H9 (cell line): ENCODE data around the gene ANKRD52. TPM values are rescaled to one million over a fixed set of nuclear protein-coding genes. Genes with fewer than 3 reads are reported as not detected.

ENCODE experiments used
- DNase-seq: peaks from one replicate; pipeline ENCODE4 v3.0.0-alpha.2; 2017
- H2AFZ ChIP-seq: one replicate; pipeline ENCODE4 v1.6.1; 2013; ENCODE audit warnings: mild to moderate bottlenecking, low read length, control low read depth, moderate library complexity
- H2AK5ac ChIP-seq: 2 replicates; pipeline ENCODE4 v1.6.1; 2013; ENCODE audit warnings: low read length, control low read depth, mixed read lengths; ENCODE audit not compliant: insufficient read length
- H2BK120ac ChIP-seq: one replicate; pipeline ENCODE4 v1.6.1; 2013; ENCODE audit warnings: low read depth, mild to moderate bottlenecking, low read length, control low read depth, inconsistent platforms; ENCODE audit not compliant: poor library complexity, severe bottlenecking
- H2BK12ac ChIP-seq: 2 replicates; pipeline ENCODE4 v1.6.1; 2013; ENCODE audit warnings: low read length, control low read depth, mixed read lengths, low read depth; ENCODE audit not compliant: insufficient read length
- H2BK15ac ChIP-seq: 2 replicates; pipeline ENCODE4 v1.6.1; 2013; ENCODE audit warnings: low read depth, low read length, control low read depth
- H2BK20ac ChIP-seq: one replicate; pipeline ENCODE4 v1.6.1; 2013; ENCODE audit warnings: low read depth, mild to moderate bottlenecking, low read length, control low read depth, inconsistent platforms; ENCODE audit not compliant: poor library complexity, severe bottlenecking
- H2BK5ac ChIP-seq: 2 replicates; pipeline ENCODE4 v1.6.1; 2013; ENCODE audit warnings: low read length, control low read depth, mixed read lengths; ENCODE audit not compliant: insufficient read length
- H3K14ac ChIP-seq: 2 replicates; pipeline ENCODE4 v1.6.1; 2013; ENCODE audit warnings: low read length, control low read depth; ENCODE audit not compliant: insufficient read depth
- H3K18ac ChIP-seq: 2 replicates; pipeline ENCODE4 v1.6.1; 2013; ENCODE audit warnings: low read depth, mild to moderate bottlenecking, mixed read lengths, low read length, control low read depth; ENCODE audit not compliant: insufficient read length
- H3K23ac ChIP-seq: 2 replicates; pipeline ENCODE4 v1.6.1; 2013; ENCODE audit warnings: low read length, control low read depth, mixed read lengths, low read depth; ENCODE audit not compliant: insufficient read length
- H3K23me2 ChIP-seq: 2 replicates; pipeline ENCODE4 v1.6.1; 2013; ENCODE audit warnings: low read depth, mild to moderate bottlenecking, mixed read lengths, low read length, control low read depth; ENCODE audit not compliant: insufficient read length, poor library complexity, severe bottlenecking
- H3K27ac ChIP-seq: 2 replicates; pipeline ENCODE4 v1.5.1; 2013; ENCODE audit warnings: low read length, control low read depth, mixed read lengths, low read depth; ENCODE audit not compliant: insufficient read length
- H3K27me3 ChIP-seq: 2 replicates; pipeline ENCODE4 v1.6.1; 2013; ENCODE audit warnings: low read length, control low read depth, inconsistent platforms; ENCODE audit not compliant: insufficient read depth
- H3K4ac ChIP-seq: 2 replicates; pipeline ENCODE4 v1.6.1; 2013; ENCODE audit warnings: low read depth, mild to moderate bottlenecking, control low read depth, inconsistent platforms, low read length, moderate library complexity
- H3K4me1 ChIP-seq: 2 replicates; pipeline ENCODE4 v1.6.1; 2013; ENCODE audit warnings: low read length, control low read depth, inconsistent platforms; ENCODE audit not compliant: insufficient read depth
- H3K4me2 ChIP-seq: 2 replicates; pipeline ENCODE4 v1.6.1; 2013; ENCODE audit warnings: low read length, control low read depth, mixed read lengths; ENCODE audit not compliant: insufficient read length, insufficient read depth
- H3K56ac ChIP-seq: 2 replicates; pipeline ENCODE4 v1.6.1; 2013; ENCODE audit warnings: low read depth, mild to moderate bottlenecking, mixed read lengths, low read length, control low read depth; ENCODE audit not compliant: insufficient read length
- H3K79me1 ChIP-seq: 2 replicates; pipeline ENCODE4 v1.6.1; 2013; ENCODE audit warnings: low read depth, mild to moderate bottlenecking, moderate library complexity, low read length, control low read depth, inconsistent platforms; ENCODE audit not compliant: insufficient read depth, poor library complexity, severe bottlenecking
- H3K79me2 ChIP-seq: 2 replicates; pipeline ENCODE4 v1.6.1; 2013; ENCODE audit warnings: low read length, control low read depth, inconsistent platforms; ENCODE audit not compliant: insufficient read depth
- H3K9ac ChIP-seq: 2 replicates; pipeline ENCODE4 v1.6.1; 2013; ENCODE audit warnings: low read length, control low read depth, mixed read lengths; ENCODE audit not compliant: insufficient read length; ENCODE audit errors: extremely low read depth
- H3K9me3 ChIP-seq: one replicate; pipeline ENCODE4 v1.6.1; 2013; ENCODE audit warnings: low read depth, low read length, inconsistent platforms; ENCODE audit not compliant: control insufficient read depth
- H3T11ph ChIP-seq: one replicate; pipeline ENCODE4 v1.6.1; 2013; ENCODE audit warnings: mild to moderate bottlenecking, low read length, control low read depth, inconsistent platforms
- H4K20me1 ChIP-seq: one replicate; pipeline ENCODE4 v1.6.1; 2013; ENCODE audit not compliant: control insufficient read depth, insufficient read length, insufficient read depth
- H4K5ac ChIP-seq: 2 replicates; pipeline ENCODE4 v1.6.1; 2013; ENCODE audit warnings: low read depth, mild to moderate bottlenecking, mixed read lengths, low read length, control low read depth; ENCODE audit not compliant: insufficient read length
- H4K8ac ChIP-seq: replicated peaks from 2 replicates; pipeline ENCODE4 v1.6.1; 2013; ENCODE audit warnings: low read length, control low read depth, mixed read lengths, low read depth; ENCODE audit not compliant: insufficient read length
- H4K91ac ChIP-seq: 2 replicates; pipeline ENCODE4 v1.6.1; 2013; ENCODE audit warnings: low read depth, mild to moderate bottlenecking, moderate library complexity, mixed read lengths, low read length, control low read depth; ENCODE audit not compliant: insufficient read length
- H3K27ac Mint-ChIP-seq, 3 experiments: 2 replicates in 2 of 3; 3 replicates in 1 of 3; pipeline ENCODE4 v1.8.0; 2020 to 2021; ENCODE audit warnings: mixed read lengths in 3 of 3, mild to moderate bottlenecking in 1 of 3, moderate library complexity in 1 of 3
- H3K27me3 Mint-ChIP-seq: 2 replicates; pipeline ENCODE4 v1.8.0; 2021; ENCODE audit warnings: low read depth, mild to moderate bottlenecking, moderate library complexity, mixed read lengths
- H3K36me3 Mint-ChIP-seq, 3 experiments: 2 replicates in 2 of 3; 3 replicates in 1 of 3; pipeline ENCODE4 v1.8.0; 2020 to 2021; ENCODE audit warnings: low read depth in 3 of 3, mixed read lengths in 3 of 3; ENCODE audit not compliant: insufficient read depth in 1 of 3
- H3K4me1 Mint-ChIP-seq, 2 experiments: 2 replicates each; pipeline ENCODE4 v1.8.0; 2020; ENCODE audit warnings: mixed read lengths in 2 of 2
- H3K4me3 Mint-ChIP-seq, 2 experiments: 2 replicates in 1 of 2; 3 replicates in 1 of 2; pipeline ENCODE4 v1.8.0; 2020 to 2021; ENCODE audit warnings: mild to moderate bottlenecking in 2 of 2, mixed read lengths in 2 of 2, moderate library complexity in 1 of 2
- H3K9me3 Mint-ChIP-seq, 2 experiments: 2 replicates in 1 of 2; 3 replicates in 1 of 2; pipeline ENCODE4 v1.8.0; 2020; ENCODE audit warnings: mild to moderate bottlenecking in 2 of 2, mixed read lengths in 2 of 2, moderate library complexity in 1 of 2
- total RNA-seq: library from RNA; stranded (reverse); gene quantifications from 2 replicates; pipeline ENCODE4 v1.2.1, GENCODE V29; 2021
- TF ChIP-seq, protein P1 (sequence below): fragments of 200-600 bp; sonication (generic); conservative IDR thresholded peaks from 3 replicates; pipeline ENCODE4 v1.8.0; 2021; ENCODE audit warnings: antibody characterized with exemption, mild to moderate bottlenecking

Gene ANKRD52
- total RNA-seq, 1 experiment from 2014 or later = 33.4 TPM

DNA sequence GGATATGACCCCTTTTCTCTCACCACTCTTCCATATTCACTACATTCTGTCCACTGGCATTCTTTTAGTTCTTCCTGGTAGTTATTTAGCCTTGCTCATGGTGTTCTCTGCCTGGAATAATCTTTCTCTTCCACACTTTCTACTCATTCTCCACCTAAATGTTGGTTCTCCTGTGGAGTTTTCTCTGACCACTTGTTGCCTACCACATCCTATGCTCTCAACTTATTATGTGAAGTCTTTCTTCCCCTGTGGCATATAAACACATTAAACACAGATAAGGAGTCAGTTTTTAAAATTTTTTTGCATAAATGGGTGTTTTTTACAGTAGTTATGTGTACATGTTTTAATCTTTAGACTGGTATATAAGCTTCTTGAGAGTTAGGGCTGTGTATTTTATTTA lies 65.6 kb downstream of the ANKRD52 start:
- Histone ChIP-seq H2BK15ac (no peak overlapping the region), H4K20me1 (no peaks in the 10 kb centered on the region), H3K27ac (no peak overlapping the region), H3K79me2 (peaks cover 8% of the 10 kb centered on the region; the same call in 1 of the 2 replicates), H4K8ac (no peak overlapping the region), H3K56ac (no peak overlapping the region), H2BK20ac (no peak overlapping the region), H4K91ac (no peak overlapping the region), H2BK5ac (no peak overlapping the region), H2AK5ac (no peak overlapping the region), H2AFZ (no peak overlapping the region), H3K9ac (no peak overlapping the region), H3K9me3 (no peaks in the 10 kb centered on the region), H3K14ac (no peak overlapping the region), H3K4ac (no peak overlapping the region), H3K23me2 (peaks cover 12% of the 10 kb centered on the region), H3T11ph (no peak overlapping the region), H3K79me1 (peaks cover 4% of the 10 kb centered on the region), H3K4me2 (no peak overlapping the region), H2BK120ac (no peak overlapping the region), H3K18ac (no peak overlapping the region), H4K5ac (no peak overlapping the region), H3K4me1 (peaks cover 8% of the 10 kb centered on the region), H3K27me3 (no peaks in the 10 kb centered on the region), H2BK12ac (no peak overlapping the region), H3K23ac (no peak overlapping the region)
- peaks cover 13 to 20% (median 16%) of the 10 kb centered on the region in 3 experiments; a peak in 6 of 7 replicates for H3K36me3 Mint-ChIP-seq
- no peak for DNase-seq
- 0 out of 5 replicates have a peak, but pooled peaks cover 0 to 3% of the 10 kb centered on the region in 2 experiments for H3K9me3 Mint-ChIP-seq
- TF ChIP-seq, protein P1, sequence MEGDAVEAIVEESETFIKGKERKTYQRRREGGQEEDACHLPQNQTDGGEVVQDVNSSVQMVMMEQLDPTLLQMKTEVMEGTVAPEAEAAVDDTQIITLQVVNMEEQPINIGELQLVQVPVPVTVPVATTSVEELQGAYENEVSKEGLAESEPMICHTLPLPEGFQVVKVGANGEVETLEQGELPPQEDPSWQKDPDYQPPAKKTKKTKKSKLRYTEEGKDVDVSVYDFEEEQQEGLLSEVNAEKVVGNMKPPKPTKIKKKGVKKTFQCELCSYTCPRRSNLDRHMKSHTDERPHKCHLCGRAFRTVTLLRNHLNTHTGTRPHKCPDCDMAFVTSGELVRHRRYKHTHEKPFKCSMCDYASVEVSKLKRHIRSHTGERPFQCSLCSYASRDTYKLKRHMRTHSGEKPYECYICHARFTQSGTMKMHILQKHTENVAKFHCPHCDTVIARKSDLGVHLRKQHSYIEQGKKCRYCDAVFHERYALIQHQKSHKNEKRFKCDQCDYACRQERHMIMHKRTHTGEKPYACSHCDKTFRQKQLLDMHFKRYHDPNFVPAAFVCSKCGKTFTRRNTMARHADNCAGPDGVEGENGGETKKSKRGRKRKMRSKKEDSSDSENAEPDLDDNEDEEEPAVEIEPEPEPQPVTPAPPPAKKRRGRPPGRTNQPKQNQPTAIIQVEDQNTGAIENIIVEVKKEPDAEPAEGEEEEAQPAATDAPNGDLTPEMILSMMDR = no peak
- H3K27me3 Mint-ChIP-seq = peaks cover 3% of the 10 kb centered on the region; the same call in 1 of the 2 replicates
- no peak overlapping the region for H3K27ac Mint-ChIP-seq
- no peak overlapping the region; a peak in 1 of 5 replicates for H3K4me3 Mint-ChIP-seq
- H3K4me1 Mint-ChIP-seq = peaks cover 22 to 25% of the 10 kb centered on the region in 2 experiments
